ENCODE measurements around the gene TNIP1. TPM values are rescaled to one million over a fixed set of nuclear protein-coding genes. Genes with fewer than 3 reads are reported as not detected.

Gene TNIP1
- total and polyA plus RNA-seq, 8 donors = 45.1 to 136 (median 104) TPM

- Histone ChIP-seq H3K9me3 (no peaks in the 10 kb centered on the region), H3K27me3 (no peaks in the 10 kb centered on the region), H3K27ac (peak overlapping the region in 4 of 5 donors; percentile 68 to 86 (median 76)), H3K36me3 (peaks cover 31 to 95% (median 90%) of the 10 kb centered on the region in 4 donors), H3K4me3 (no peak overlapping the region), H3K4me1 (peaks cover 36 to 68% (median 51%) of the 10 kb centered on the region in 4 donors)
- intact Hi-C loops (cut with DNase I; ENCODE audit: low total_unique reads) = no loop called here
- TF ChIP-seq CTCF (IDR thresholded peaks at IDR 0.05) = no peak
- no peak for TF ChIP-seq POLR2AphosphoS5 (IDR thresholded peaks at IDR 0.05)
- no peak for TF ChIP-seq POLR2A (IDR thresholded peaks at IDR 0.05)
- TF ChIP-seq EP300 (IDR thresholded peaks at IDR 0.05) = no peak
- no peak for DNase-seq
- WGBS, 5 donors = 70 to 77% (median 74%) methylated on average over 5 of the region's 5 CpGs
Observed at GRCh38 chr5:151106043-151106442, 25.2 kb upstream of the TNIP1 start.

- Histone ChIP-seq H3K27me3 (no peaks in the 10 kb centered on the region), H3K36me3 (peaks cover 31 to 95% (median 90%) of the 10 kb centered on the region in 4 donors), H3K4me3 (no peak overlapping the region), H3K9me3 (no peaks in the 10 kb centered on the region), H3K4me1 (peaks cover 39 to 72% (median 56%) of the 10 kb centered on the region in 4 donors), H3K27ac (peak overlapping the region in 4 of 5 donors; percentile 30 to 86 (median 72))
- WGBS, 5 donors = 82 to 95% (median 90%) methylated on average over 2 of the region's 2 CpGs
- TF ChIP-seq POLR2AphosphoS5 (IDR thresholded peaks at IDR 0.05) = no peak
- TF ChIP-seq EP300 (IDR thresholded peaks at IDR 0.05) = no peak
- no peak for TF ChIP-seq CTCF (IDR thresholded peaks at IDR 0.05)
- TF ChIP-seq POLR2A (IDR thresholded peaks at IDR 0.05) = no peak
- intact Hi-C loops (cut with DNase I; ENCODE audit: low total_unique reads) = no loop called here
- DNase-seq = no peak
Observed at GRCh38 chr5:151105561-151105960, 24.7 kb upstream of the TNIP1 start.

GRCh38 chr5:151104795-151105194, 24.0 kb upstream of the TNIP1 start:
- Histone ChIP-seq H3K4me1 (peaks cover 47 to 80% (median 63%) of the 10 kb centered on the region in 4 donors), H3K27ac (peak overlapping the region in 4 of 5 donors; percentile 64 to 86 (median 76)), H3K36me3 (peaks cover 27 to 91% (median 87%) of the 10 kb centered on the region in 4 donors), H3K4me3 (no peak overlapping the region), H3K9me3 (no peaks in the 10 kb centered on the region), H3K27me3 (no peaks in the 10 kb centered on the region)
- intact Hi-C loops (cut with DNase I; ENCODE audit: low total_unique reads) = no loop called here
- 66 to 91% (median 71%) methylated on average over 5 of the region's 5 CpGs for WGBS, 5 donors
- TF ChIP-seq CTCF (IDR thresholded peaks at IDR 0.05) (no peak), POLR2A (IDR thresholded peaks at IDR 0.05) (no peak), POLR2AphosphoS5 (IDR thresholded peaks at IDR 0.05) (peak; percentile 62 to 96 (median 87)), EP300 (IDR thresholded peaks at IDR 0.05) (peak; percentile 66)
- no peak for DNase-seq

- WGBS, 5 donors = 32 to 58% (median 58%) methylated on average over 4 of the region's 4 CpGs
- H3K9me3 ChIP-seq = no peaks in the 10 kb centered on the region
- DNase-seq = peak in 1 of 2 donors; percentile 81
- H3K4me3 ChIP-seq = no peak overlapping the region
- no peaks in the 10 kb centered on the region for H3K27me3 ChIP-seq
- peak in 2 of 3 donors; percentile 43 to 55 for TF ChIP-seq POLR2AphosphoS5 (IDR thresholded peaks at IDR 0.05)
- no peak for TF ChIP-seq CTCF (IDR thresholded peaks at IDR 0.05)
- peaks cover 19 to 61% (median 57%) of the 10 kb centered on the region in 4 donors for H3K36me3 ChIP-seq
- H3K4me1 ChIP-seq = peaks cover 35 to 86% (median 52%) of the 10 kb centered on the region in 4 donors
- H3K27ac ChIP-seq = peak overlapping the region; percentile 55 to 86 (median 80)
- intact Hi-C loops (cut with DNase I; ENCODE audit: low total_unique reads) = no loop called here
Observed at GRCh38 chr5:151101746-151102145, 20.9 kb upstream of the TNIP1 start.

Data from stomach (tissue), 9 donors.